Mesendoderm (in vitro differentiated cells): ENCODE results near the gene OR52E5. TPM values are rescaled to one million over a fixed set of nuclear protein-coding genes. Genes with fewer than 3 reads are reported as not detected.
A peak's percentile ranks its signal among the peaks of the same experiment; 100 is the strongest.

Experiments used
- DNase-seq: peaks from one replicate; pipeline ENCODE4 v3.0.0; 2013
- H2AK5ac ChIP-seq: 2 replicates; pipeline ENCODE4 v1.6.1; 2013; ENCODE audit warnings: low read length, inconsistent platforms
- H2BK120ac ChIP-seq: 2 replicates; pipeline ENCODE4 v1.6.1; 2013; ENCODE audit warnings: low read depth, mild to moderate bottlenecking, low read length, moderate library complexity, mixed read lengths
- H2BK15ac ChIP-seq: replicated peaks from 2 replicates; pipeline ENCODE4 v1.6.1; 2013; ENCODE audit warnings: low read depth, mild to moderate bottlenecking, moderate library complexity
- H2BK5ac ChIP-seq: 2 replicates; pipeline ENCODE4 v1.6.1; 2013; ENCODE audit warnings: low read length, inconsistent platforms
- H3K18ac ChIP-seq: 2 replicates; pipeline ENCODE4 v1.6.1; 2013; ENCODE audit warnings: mild to moderate bottlenecking, low read length, mixed read lengths
- H3K23ac ChIP-seq: one replicate; pipeline ENCODE4 v1.6.1; 2013; ENCODE audit warnings: low read length
- H3K27ac ChIP-seq: 2 replicates; pipeline ENCODE4 v1.5.1; 2013; ENCODE audit warnings: low read depth, mild to moderate bottlenecking, inconsistent platforms, low read length, moderate library complexity
- H3K27me3 ChIP-seq: 2 replicates; pipeline ENCODE4 v1.6.1; 2013; ENCODE audit warnings: low read length, control low read depth, mild to moderate bottlenecking, inconsistent platforms; ENCODE audit not compliant: insufficient read depth, poor library complexity
- H3K36me3 ChIP-seq: 2 replicates; pipeline ENCODE4 v1.6.1; 2013; ENCODE audit warnings: low read length, inconsistent platforms; ENCODE audit not compliant: control insufficient read depth, insufficient read depth
- H3K4ac ChIP-seq: one replicate; pipeline ENCODE4 v1.6.1; 2013; ENCODE audit warnings: low read depth, mild to moderate bottlenecking, low read length, moderate library complexity
- H3K4me1 ChIP-seq: 2 replicates; pipeline ENCODE4 v1.6.1; 2013; ENCODE audit warnings: low read depth, low read length, inconsistent platforms; ENCODE audit not compliant: control insufficient read depth
- H3K4me2 ChIP-seq: 2 replicates; pipeline ENCODE4 v1.6.1; 2013; ENCODE audit warnings: low read length
- H3K4me3 ChIP-seq: 2 replicates; pipeline ENCODE4 v1.5.1; 2013; ENCODE audit warnings: mild to moderate bottlenecking, low read length
- H3K56ac ChIP-seq: one replicate; pipeline ENCODE4 v1.6.1; 2013; ENCODE audit warnings: low read length
- H3K79me1 ChIP-seq: 2 replicates; pipeline ENCODE4 v1.6.1; 2013; ENCODE audit warnings: low read length, inconsistent platforms
- H3K79me2 ChIP-seq: 2 replicates; pipeline ENCODE4 v1.6.1; 2013; ENCODE audit warnings: mild to moderate bottlenecking, low read length; ENCODE audit not compliant: control insufficient read depth, insufficient read depth
- H3K9ac ChIP-seq: 2 replicates; pipeline ENCODE4 v1.6.1; 2013; ENCODE audit warnings: low read length, inconsistent platforms
- H4K5ac ChIP-seq: one replicate; pipeline ENCODE4 v1.6.1; 2013; ENCODE audit warnings: low read length
- H4K8ac ChIP-seq: one replicate; pipeline ENCODE4 v1.6.1; 2013; ENCODE audit warnings: low read depth, mild to moderate bottlenecking, control low read depth, low read length, moderate library complexity
- WGBS: extraction: QIAGEN DNeasy Blood & Tissue Kit; methylation state at CpG from one replicate; pipeline ENCODE4 v1.1.7; 2013; ENCODE audit warnings: low lambda C conversion rate, missing lambda C conversion rate; ENCODE audit not compliant: insufficient coverage; ENCODE audit errors: extremely low coverage; 5-methylcytosine and 5-hydroxymethylcytosine counted together
- polyA plus RNA-seq, 2 experiments: library from polyadenylated mRNA; stranded (reverse); fragments of 200-250 nt; gene quantifications; one replicate each; pipeline ENCODE4 v1.2.3, GENCODE V29; 2013

The OR52E5 gene
- polyA plus RNA-seq (2013, experiment 1 of 2), result not detected
- not detected for polyA plus RNA-seq (2013, experiment 2 of 2)

DNA sequence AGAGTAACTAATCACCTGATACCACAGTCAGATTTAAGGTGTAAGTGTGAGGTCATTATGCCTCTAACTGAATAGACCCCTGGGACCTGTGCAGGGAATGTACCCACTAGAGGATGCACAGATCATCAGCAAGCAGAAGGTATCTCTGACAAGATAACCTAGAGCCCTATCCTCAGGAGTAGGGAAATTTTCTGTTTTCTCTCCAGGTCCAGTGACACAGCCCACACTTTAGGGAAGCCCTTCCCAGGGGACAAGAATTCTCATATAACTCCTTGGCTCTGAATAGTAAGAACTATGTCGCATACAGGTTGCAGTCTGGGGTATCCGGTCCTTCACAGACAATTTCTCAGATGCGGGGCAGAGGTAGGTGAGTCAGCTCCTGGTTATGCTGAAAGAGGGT lies at the start of gene OR52E5:
TSS of gene OR52E5 (plus strand) at position 301 of the 400 bp plus-strand sequence. CDS start 7,569 bp downstream, outside the sequence.
- Histone ChIP-seq H3K36me3 (no peaks in the 10 kb centered on the region), H2BK15ac (no peak within 1 kb of the TSS), H3K18ac (no peak within 1 kb of the TSS), H3K27me3 (no peaks in the 10 kb centered on the region), H3K4me3 (no peak within 1 kb of the TSS), H4K5ac (no peak within 1 kb of the TSS), H3K4ac (no peak within 1 kb of the TSS), H3K79me2 (no peaks in the 10 kb centered on the region), H3K27ac (no peak within 1 kb of the TSS), H3K4me1 (no peaks in the 10 kb centered on the region), H3K56ac (no peak within 1 kb of the TSS), H3K4me2 (no peak within 1 kb of the TSS), H2BK120ac (no peak within 1 kb of the TSS), H3K23ac (no peak within 1 kb of the TSS), H3K9ac (no peak within 1 kb of the TSS), H2AK5ac (no peak within 1 kb of the TSS), H2BK5ac (no peak within 1 kb of the TSS), H4K8ac (no peak within 1 kb of the TSS), H3K79me1 (no peaks in the 10 kb centered on the region)
- no CpG with 5 or more reads among the region's 3 CpGs for WGBS
- DNase-seq, result peak; percentile 2

DNA sequence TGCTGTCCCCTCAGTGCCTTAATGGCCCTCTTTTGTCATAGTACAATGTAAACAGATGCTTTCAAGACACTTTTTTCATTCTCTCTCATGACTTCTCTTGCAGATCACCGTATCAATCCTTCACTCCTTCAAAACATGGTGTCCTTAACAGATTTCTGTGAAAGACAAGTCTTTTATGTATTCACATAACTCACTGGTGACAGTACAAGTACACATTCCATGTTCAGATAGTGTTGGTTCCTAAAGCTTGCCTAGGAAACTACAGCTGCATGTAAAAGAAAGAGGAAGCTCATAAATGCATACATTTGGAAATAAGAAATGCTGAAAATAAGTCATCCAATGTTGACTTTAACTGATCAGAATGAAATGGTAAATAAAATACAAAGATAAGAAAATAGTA lies 46.3 kb upstream of the OR52E5 start:
- no peak overlapping the region for H2AK5ac ChIP-seq
- H2BK5ac ChIP-seq, result no peak overlapping the region
- H3K56ac ChIP-seq, result no peak overlapping the region
- H3K4me2 ChIP-seq, result no peak overlapping the region
- H3K36me3 ChIP-seq, result no peaks in the 10 kb centered on the region
- no peak overlapping the region for H2BK120ac ChIP-seq
- H3K9ac ChIP-seq, result no peak overlapping the region
- H3K79me1 ChIP-seq, result no peaks in the 10 kb centered on the region
- no peak overlapping the region for H3K27ac ChIP-seq
- H3K23ac ChIP-seq, result no peak overlapping the region
- H3K79me2 ChIP-seq, result no peaks in the 10 kb centered on the region
- DNase-seq, result no peak
- no peak overlapping the region for H3K4ac ChIP-seq
- H3K27me3 ChIP-seq, result no peaks in the 10 kb centered on the region
- H2BK15ac ChIP-seq, result no peak overlapping the region
- H3K18ac ChIP-seq, result no peak overlapping the region
- no peak overlapping the region for H3K4me3 ChIP-seq
- no peaks in the 10 kb centered on the region for H3K4me1 ChIP-seq
- no peak overlapping the region for H4K8ac ChIP-seq
- no peak overlapping the region for H4K5ac ChIP-seq
- WGBS, result no CpG with 5 or more reads among the region's 1 CpG

DNA sequence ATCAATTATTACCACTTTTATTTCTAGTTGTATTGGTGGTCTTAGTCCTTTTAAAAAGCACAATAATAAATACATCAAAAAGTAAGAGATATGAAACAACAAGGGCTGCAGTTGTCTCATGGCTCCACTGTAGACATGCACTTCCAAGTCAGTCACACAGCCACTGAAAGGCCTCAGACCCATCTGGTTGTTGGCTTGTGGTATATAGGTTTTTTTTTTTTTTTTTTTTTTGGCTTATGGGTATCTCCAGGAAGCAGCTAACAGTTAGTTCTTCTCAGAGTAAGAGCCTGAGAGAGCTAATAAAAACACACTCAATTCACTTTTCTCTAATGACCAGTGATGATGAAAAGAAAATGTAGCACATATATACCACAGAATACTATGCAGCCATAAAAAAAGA lies 45.3 kb upstream of the OR52E5 start:
- Histone ChIP-seq H3K27ac (no peak overlapping the region), H4K8ac (no peak overlapping the region), H2BK5ac (no peak overlapping the region), H3K9ac (no peak overlapping the region), H3K18ac (no peak overlapping the region), H3K27me3 (no peaks in the 10 kb centered on the region), H3K4me1 (no peaks in the 10 kb centered on the region), H3K4me2 (no peak overlapping the region), H3K56ac (no peak overlapping the region), H3K4ac (no peak overlapping the region), H3K23ac (no peak overlapping the region), H3K79me2 (no peaks in the 10 kb centered on the region), H2BK15ac (no peak overlapping the region), H2BK120ac (no peak overlapping the region), H3K36me3 (no peaks in the 10 kb centered on the region), H3K4me3 (no peak overlapping the region), H3K79me1 (no peaks in the 10 kb centered on the region), H2AK5ac (no peak overlapping the region), H4K5ac (no peak overlapping the region)
- no peak for DNase-seq

DNA sequence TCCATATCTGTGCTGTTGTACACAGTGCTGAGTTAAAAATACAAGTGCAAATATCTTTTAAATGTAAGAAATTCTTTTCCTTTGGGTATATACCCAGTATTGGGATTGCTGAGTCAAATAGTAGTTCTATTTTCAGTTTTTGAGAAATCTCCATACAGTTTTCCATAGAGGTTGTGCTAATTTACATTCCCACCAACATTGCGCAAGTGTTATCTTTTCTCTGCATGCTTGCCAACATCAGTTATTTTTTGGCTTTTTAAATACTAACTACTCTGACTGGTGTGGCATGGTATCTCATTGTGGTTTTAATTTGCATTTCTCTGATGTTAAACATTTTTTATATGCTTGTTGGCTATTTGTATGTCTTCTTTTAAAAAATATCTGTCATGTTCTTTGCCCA lies 42.0 kb upstream of the OR52E5 start:
- H3K18ac ChIP-seq, result no peak overlapping the region
- no peak overlapping the region for H3K56ac ChIP-seq

GRCh38 chr11:5857590-5857989 lies 35.4 kb upstream of the OR52E5 start, which contains the start of gene OR52E8:
OR52E8 (minus strand) TSS chr11:5857690; CDS start chr11:5857690, 0 bp downstream.
- H3K4ac ChIP-seq, result no peak within 1 kb of the TSS
- no CpG with 5 or more reads among the region's 3 CpGs for WGBS

More for the DNA sequence above, 42.0 kb upstream of the OR52E5 start:
- H3K23ac ChIP-seq, result no peak overlapping the region
- H3K79me2 ChIP-seq, result no peaks in the 10 kb centered on the region
- no peak overlapping the region for H4K8ac ChIP-seq
- H3K9ac ChIP-seq, result no peak overlapping the region
- no peaks in the 10 kb centered on the region for H3K27me3 ChIP-seq
- no peak overlapping the region for H2BK120ac ChIP-seq
- no peak overlapping the region for H2BK15ac ChIP-seq
- H3K4ac ChIP-seq, result no peak overlapping the region
- H3K4me3 ChIP-seq, result no peak overlapping the region
- H4K5ac ChIP-seq, result no peak overlapping the region
- H3K4me2 ChIP-seq, result no peak overlapping the region
- H2AK5ac ChIP-seq, result no peak overlapping the region
- no peaks in the 10 kb centered on the region for H3K79me1 ChIP-seq
- no peak overlapping the region for H2BK5ac ChIP-seq
- no peaks in the 10 kb centered on the region for H3K4me1 ChIP-seq
- no CpG with 5 or more reads among the region's 1 CpG for WGBS
- H3K27ac ChIP-seq, result no peak overlapping the region
- H3K36me3 ChIP-seq, result no peaks in the 10 kb centered on the region
- no peak for DNase-seq

GRCh38 chr11:5865826-5866225 lies 27.2 kb upstream of the OR52E5 start:
- Histone ChIP-seq H2BK5ac (no peak overlapping the region), H3K27ac (no peak overlapping the region), H2BK15ac (no peak overlapping the region), H2AK5ac (no peak overlapping the region), H3K4ac (no peak overlapping the region), H3K9ac (no peak overlapping the region), H4K8ac (no peak overlapping the region), H3K18ac (no peak overlapping the region), H3K23ac (no peak overlapping the region), H3K79me1 (no peaks in the 10 kb centered on the region), H3K79me2 (no peaks in the 10 kb centered on the region), H3K4me1 (no peaks in the 10 kb centered on the region), H3K56ac (no peak overlapping the region), H3K4me3 (no peak overlapping the region), H3K27me3 (no peaks in the 10 kb centered on the region), H3K4me2 (no peak overlapping the region), H3K36me3 (no peaks in the 10 kb centered on the region), H2BK120ac (no peak overlapping the region), H4K5ac (no peak overlapping the region)
- no peak for DNase-seq
- no CpG with 5 or more reads among the region's 2 CpGs for WGBS

More at GRCh38 chr11:5857590-5857989, 35.4 kb upstream of the OR52E5 start, which contains the start of gene OR52E8:
- no peak within 1 kb of the TSS for H2BK15ac ChIP-seq
- no peak within 1 kb of the TSS for H3K27ac ChIP-seq
- H3K4me2 ChIP-seq, result no peak within 1 kb of the TSS
- H4K5ac ChIP-seq, result no peak within 1 kb of the TSS
- H4K8ac ChIP-seq, result no peak within 1 kb of the TSS
- H3K9ac ChIP-seq, result no peak within 1 kb of the TSS
- no peak for DNase-seq
- H3K27me3 ChIP-seq, result no peaks in the 10 kb centered on the region
- H3K4me1 ChIP-seq, result no peaks in the 10 kb centered on the region
- no peak within 1 kb of the TSS for H3K56ac ChIP-seq
- H2AK5ac ChIP-seq, result no peak within 1 kb of the TSS
- no peaks in the 10 kb centered on the region for H3K79me1 ChIP-seq
- no peak within 1 kb of the TSS for H2BK120ac ChIP-seq
- H3K79me2 ChIP-seq, result no peaks in the 10 kb centered on the region
- no peak within 1 kb of the TSS for H3K23ac ChIP-seq
- no peaks in the 10 kb centered on the region for H3K36me3 ChIP-seq
- no peak within 1 kb of the TSS for H3K18ac ChIP-seq
- no peak within 1 kb of the TSS for H3K4me3 ChIP-seq
- H2BK5ac ChIP-seq, result no peak within 1 kb of the TSS
